Astrocyte (in vitro differentiated cells and primary cell): Measurements from ENCODE around the gene LAMA5. TPM values are rescaled to one million over a fixed set of nuclear protein-coding genes. Genes with fewer than 3 reads are reported as not detected.

ENCODE experiments used
- DNase-seq: peaks from one replicate; pipeline ENCODE4 v3.0.0-alpha.2; 2010; ENCODE audit warnings: low read depth
- FAIRE-seq: peaks from 2 replicates; lab custom pipeline; 2011; peaks lifted over from hg19 to GRCh38; lab: Jason Lieb, UNC
- H2AFZ ChIP-seq: 2 replicates; pipeline ENCODE4 v1.6.0; 2012; ENCODE audit warnings: low read depth, low read length, inconsistent platforms
- H3K27ac ChIP-seq: 2 replicates; pipeline ENCODE4 v1.5.1; 2011; ENCODE audit warnings: low read depth, low read length, inconsistent platforms
- H3K27me3 ChIP-seq: 2 replicates; pipeline ENCODE4 v1.6.0; 2011; ENCODE audit warnings: low read length, inconsistent platforms; ENCODE audit not compliant: insufficient read depth
- H3K36me3 ChIP-seq: 2 replicates; pipeline ENCODE4 v1.5.1; 2011; ENCODE audit warnings: low read length, inconsistent platforms; ENCODE audit not compliant: insufficient read depth
- H3K4me1 ChIP-seq: 2 replicates; pipeline ENCODE4 v1.5.1; 2011; ENCODE audit warnings: low read length, inconsistent platforms; ENCODE audit not compliant: insufficient read depth
- H3K4me2 ChIP-seq: 2 replicates; pipeline ENCODE4 v1.6.0; 2012; ENCODE audit warnings: low read length, inconsistent platforms
- H3K4me3 ChIP-seq: 2 replicates; pipeline ENCODE4 v1.5.1; 2011; ENCODE audit warnings: low read depth, mild to moderate bottlenecking, low read length, inconsistent platforms; ENCODE audit not compliant: insufficient read depth
- H3K79me2 ChIP-seq: 2 replicates; pipeline ENCODE4 v1.6.0; 2012; ENCODE audit warnings: mild to moderate bottlenecking, low read length, inconsistent platforms; ENCODE audit not compliant: insufficient read depth
- H3K9ac ChIP-seq: 2 replicates; pipeline ENCODE4 v1.6.0; 2012; ENCODE audit warnings: mild to moderate bottlenecking, low read length, inconsistent platforms
- H3K9me3 ChIP-seq: 2 replicates; pipeline ENCODE4 v1.5.1; 2012; ENCODE audit warnings: low read depth, mild to moderate bottlenecking, low read length, inconsistent platforms; ENCODE audit not compliant: insufficient read depth
- H4K20me1 ChIP-seq: 2 replicates; pipeline ENCODE4 v1.6.0; 2012; ENCODE audit warnings: low read length, inconsistent platforms; ENCODE audit not compliant: insufficient read depth
- H3K27ac Mint-ChIP-seq: one replicate; pipeline ENCODE4 v1.8.0; 2021; ENCODE audit warnings: mild to moderate bottlenecking, mixed read lengths; ENCODE audit not compliant: unreplicated experiment
- H3K27me3 Mint-ChIP-seq: one replicate; pipeline ENCODE4 v1.8.0; 2021; ENCODE audit warnings: low read depth, mixed read lengths; ENCODE audit not compliant: unreplicated experiment
- H3K36me3 Mint-ChIP-seq: one replicate; pipeline ENCODE4 v1.8.0; 2021; ENCODE audit warnings: low read depth, mixed read lengths; ENCODE audit not compliant: unreplicated experiment
- H3K4me1 Mint-ChIP-seq: one replicate; pipeline ENCODE4 v1.8.0; 2021; ENCODE audit warnings: low read depth, mixed read lengths; ENCODE audit not compliant: unreplicated experiment
- H3K4me3 Mint-ChIP-seq: one replicate; pipeline ENCODE4 v1.8.0; 2021; ENCODE audit warnings: mild to moderate bottlenecking, moderate library complexity, mixed read lengths; ENCODE audit not compliant: unreplicated experiment
- H3K9me3 Mint-ChIP-seq: one replicate; pipeline ENCODE4 v1.8.0; 2021; ENCODE audit warnings: mild to moderate bottlenecking, mixed read lengths; ENCODE audit not compliant: unreplicated experiment
- CTCF ChIP-seq: IDR thresholded peaks from 2 replicates; pipeline ENCODE4 v1.5.1; 2011; ENCODE audit warnings: low read depth, mild to moderate bottlenecking, inconsistent platforms, low read length, moderate library complexity; ENCODE audit not compliant: insufficient read depth
- EZH2 ChIP-seq: IDR thresholded peaks from 2 replicates; pipeline ENCODE4 v1.6.1; 2012; ENCODE audit warnings: mild to moderate bottlenecking, low read length, inconsistent platforms; ENCODE audit not compliant: insufficient read depth
- total RNA-seq: library from RNA; stranded (reverse); gene quantifications from 2 replicates; pipeline ENCODE4 v1.2.1, GENCODE V29; 2021

LAMA5 gene
- total RNA-seq, 1 donor from 2014 or later, result 350 TPM

GRCh38 chr20:62413896-62414481, 46.9 kb upstream of the LAMA5 start:
- no peak for FAIRE-seq

GRCh38 chr20:62413025-62413570, 46.0 kb upstream of the LAMA5 start:
- Mint-ChIP-seq H3K4me3 (no peak overlapping the region), H3K36me3 (no peaks in the 10 kb centered on the region), H3K9me3 (no peaks in the 10 kb centered on the region), H3K27me3 (peaks cover 13% of the 10 kb centered on the region), H3K27ac (no peak overlapping the region), H3K4me1 (no peaks in the 10 kb centered on the region)
- no peak overlapping the region for H3K4me3 ChIP-seq
- no peak overlapping the region for H3K27ac ChIP-seq
- H3K4me2 ChIP-seq, result no peak overlapping the region
- H3K79me2 ChIP-seq, result no peaks in the 10 kb centered on the region
- H4K20me1 ChIP-seq, result no peaks in the 10 kb centered on the region
- H3K27me3 ChIP-seq, result no peaks in the 10 kb centered on the region
- no peak for TF ChIP-seq CTCF
- H3K4me1 ChIP-seq, result no peaks in the 10 kb centered on the region
- DNase-seq, result no peak
- H3K9ac ChIP-seq, result no peak overlapping the region
- no peak overlapping the region for H2AFZ ChIP-seq
- FAIRE-seq, result no peak
- H3K36me3 ChIP-seq, result no peaks in the 10 kb centered on the region
- no peaks in the 10 kb centered on the region for H3K9me3 ChIP-seq

More at GRCh38 chr20:62413896-62414481, 46.9 kb upstream of the LAMA5 start:
- Histone ChIP-seq H3K27me3 (no peaks in the 10 kb centered on the region), H2AFZ (no peak overlapping the region), H3K27ac (no peak overlapping the region), H3K36me3 (no peaks in the 10 kb centered on the region), H3K4me1 (no peaks in the 10 kb centered on the region), H3K79me2 (no peaks in the 10 kb centered on the region), H3K9ac (no peak overlapping the region), H4K20me1 (no peaks in the 10 kb centered on the region), H3K9me3 (no peaks in the 10 kb centered on the region), H3K4me3 (no peak overlapping the region), H3K4me2 (no peak overlapping the region)
- DNase-seq, result no peak
- H3K27ac Mint-ChIP-seq, result no peak overlapping the region
- H3K27me3 Mint-ChIP-seq, result peaks cover 16% of the 10 kb centered on the region
- no peak overlapping the region for H3K4me3 Mint-ChIP-seq
- no peaks in the 10 kb centered on the region for H3K36me3 Mint-ChIP-seq
- no peaks in the 10 kb centered on the region for H3K9me3 Mint-ChIP-seq
- TF ChIP-seq CTCF, result no peak
- no peak for TF ChIP-seq EZH2
- H3K4me1 Mint-ChIP-seq, result no peaks in the 10 kb centered on the region

GRCh38 chr20:62412194-62413024, 45.3 kb upstream of the LAMA5 start:
- H3K4me2 ChIP-seq, result no peak overlapping the region
- Mint-ChIP-seq H3K36me3 (no peaks in the 10 kb centered on the region), H3K4me3 (no peak overlapping the region), H3K4me1 (no peaks in the 10 kb centered on the region), H3K27ac (no peak overlapping the region), H3K9me3 (no peaks in the 10 kb centered on the region), H3K27me3 (peaks cover 13% of the 10 kb centered on the region)
- H3K27me3 ChIP-seq, result no peaks in the 10 kb centered on the region
- no peak overlapping the region for H2AFZ ChIP-seq
- no peaks in the 10 kb centered on the region for H3K4me1 ChIP-seq
- FAIRE-seq, result no peak
- no peak overlapping the region for H3K9ac ChIP-seq
- H3K79me2 ChIP-seq, result no peaks in the 10 kb centered on the region
- no peaks in the 10 kb centered on the region for H3K36me3 ChIP-seq
- DNase-seq, result no peak
- no peaks in the 10 kb centered on the region for H4K20me1 ChIP-seq
- TF ChIP-seq CTCF, result no peak
- TF ChIP-seq EZH2, result no peak
- H3K9me3 ChIP-seq, result no peaks in the 10 kb centered on the region
- H3K4me3 ChIP-seq, result no peak overlapping the region
- H3K27ac ChIP-seq, result no peak overlapping the region
